Measurements from ENCODE around the gene COX11. TPM values are rescaled to one million over a fixed set of nuclear protein-coding genes. Genes with fewer than 3 reads are reported as not detected.

The COX11 gene
- polyA plus RNA-seq, 1 donor (not counting 4 experiments of a cell fraction or from before 2014, with no cell fraction given), result 36.3 TPM

- Histone ChIP-seq H3K4me2 (ENCODE audit: control insufficient read depth, extremely low read depth, insufficient read depth, low read depth, low read length) (no peak overlapping the region), H3K27ac (ENCODE audit: control insufficient read depth, insufficient read depth, low read length) (no peak overlapping the region), H3K9me3 (ENCODE audit: control insufficient read depth, low read depth, low read length) (no peaks in the 10 kb centered on the region), H3K4me3 (ENCODE audit: control insufficient read depth in 2 of 3, extremely low read depth in 1 of 3, insufficient read depth in 2 of 3, low read depth in 1 of 3, low read length in 3 of 3) (no peak overlapping the region), H2AFZ (ENCODE audit: control insufficient read depth, low read length) (no peak overlapping the region), H3K27me3 (ENCODE audit: control insufficient read depth, extremely low read depth, insufficient read depth, low read length) (no peaks in the 10 kb centered on the region), H3K9me1 (ENCODE audit: control insufficient read depth, extremely low read depth, insufficient read depth, low read length) (no peaks in the 10 kb centered on the region), H4K20me1 (ENCODE audit: control insufficient read depth, extremely low read depth, insufficient read depth, low read length) (no peaks in the 10 kb centered on the region), H3K4me1 (ENCODE audit: control insufficient read depth, extremely low read depth, insufficient read depth, low read length) (no peaks in the 10 kb centered on the region), H3K79me2 (ENCODE audit: control insufficient read depth, insufficient read depth, low read length) (no peaks in the 10 kb centered on the region), H3K9ac (ENCODE audit: control insufficient read depth, extremely low read depth, insufficient read depth, low read length) (no peak overlapping the region), H3K36me3 (ENCODE audit: control insufficient read depth in 2 of 2, extremely low read depth in 1 of 2, insufficient read depth in 2 of 2, low read length in 2 of 2) (peaks cover 8 to 11% of the 10 kb centered on the region in 2 experiments)
- no peak for DNase-seq (ENCODE audit: low read depth, low spot score)
- dilution Hi-C loops (cut with MboI; ENCODE audit: extremely low pct_ligation_motif_present, low sequenced_read_pairs), result no loop called here
- TF ChIP-seq CTCF (optimal IDR thresholded peaks at IDR 0.05 in 1 of 3, IDR thresholded peaks at IDR 0.05 in 1 of 3, conservative IDR thresholded peaks at IDR 0.05 in 1 of 3; ENCODE audit: extremely low read depth in 1 of 3, insufficient read depth in 2 of 3, low read length in 3 of 3) (no peak), EZH2 (IDR thresholded peaks at IDR 0.05; ENCODE audit: low read length) (no peak)
- FAIRE-seq, result no peak
Measured at GRCh38 chr17:54933921-54934320, 34.5 kb downstream of the COX11 start.

GRCh38 chr17:54932711-54933110 is 35.7 kb downstream of the COX11 start:
- H3K79me2 ChIP-seq (ENCODE audit: control insufficient read depth, insufficient read depth, low read length), result no peaks in the 10 kb centered on the region
- H3K4me3 ChIP-seq (ENCODE audit: control insufficient read depth in 2 of 3, extremely low read depth in 1 of 3, insufficient read depth in 2 of 3, low read depth in 1 of 3, low read length in 3 of 3), result no peak overlapping the region
- H3K9ac ChIP-seq (ENCODE audit: control insufficient read depth, extremely low read depth, insufficient read depth, low read length), result no peak overlapping the region
- no peaks in the 10 kb centered on the region for H3K9me1 ChIP-seq (ENCODE audit: control insufficient read depth, extremely low read depth, insufficient read depth, low read length)
- FAIRE-seq (no peak), DNase-seq (ENCODE audit: low read depth, low spot score) (no peak)
- no peak overlapping the region for H3K27ac ChIP-seq (ENCODE audit: control insufficient read depth, insufficient read depth, low read length)
- no peaks in the 10 kb centered on the region for H3K9me3 ChIP-seq (ENCODE audit: control insufficient read depth, low read depth, low read length)
- H3K4me1 ChIP-seq (ENCODE audit: control insufficient read depth, extremely low read depth, insufficient read depth, low read length), result no peaks in the 10 kb centered on the region
- H4K20me1 ChIP-seq (ENCODE audit: control insufficient read depth, extremely low read depth, insufficient read depth, low read length), result no peaks in the 10 kb centered on the region
- H3K36me3 ChIP-seq (ENCODE audit: control insufficient read depth in 2 of 2, extremely low read depth in 1 of 2, insufficient read depth in 2 of 2, low read length in 2 of 2), result peaks cover 6 to 11% of the 10 kb centered on the region in 2 experiments
- no peak overlapping the region for H3K4me2 ChIP-seq (ENCODE audit: control insufficient read depth, extremely low read depth, insufficient read depth, low read depth, low read length)
- TF ChIP-seq EZH2 (IDR thresholded peaks at IDR 0.05; ENCODE audit: low read length), result no peak
- TF ChIP-seq CTCF (optimal IDR thresholded peaks at IDR 0.05 in 1 of 3, IDR thresholded peaks at IDR 0.05 in 1 of 3, conservative IDR thresholded peaks at IDR 0.05 in 1 of 3; ENCODE audit: extremely low read depth in 1 of 3, insufficient read depth in 2 of 3, low read length in 3 of 3), result no peak
- dilution Hi-C loops (cut with MboI; ENCODE audit: extremely low pct_ligation_motif_present, low sequenced_read_pairs), result no loop called here
- no peaks in the 10 kb centered on the region for H3K27me3 ChIP-seq (ENCODE audit: control insufficient read depth, extremely low read depth, insufficient read depth, low read length)
- H2AFZ ChIP-seq (ENCODE audit: control insufficient read depth, low read length), result no peak overlapping the region

Data from keratinocyte (primary cell).